SK-N-MC (cell line): ENCODE measurements around the gene PNPLA3.

ENCODE experiments used
- DNase-seq: peaks from one replicate; pipeline ENCODE4 v3.0.0-alpha.2; 2011; ENCODE audit warnings: low read depth, low spot score
- H3K27ac ChIP-seq: fragments of 200-600 bp; sonication (generic); 2 replicates; pipeline ENCODE4 v1.5.1; 2016; ENCODE audit warnings: mixed run types
- H3K36me3 ChIP-seq: fragments of 200-600 bp; sonication (generic); 2 replicates; pipeline ENCODE4 v1.6.1; 2017; ENCODE audit warnings: antibody characterized with exemption, low read length, mixed read lengths; ENCODE audit not compliant: insufficient read depth
- H3K4me3 ChIP-seq: fragments of 200-600 bp; sonication (generic); 2 replicates; pipeline ENCODE4 v1.5.1; 2016
- H3K9ac ChIP-seq: fragments of 200-600 bp; sonication (generic); 2 replicates; pipeline ENCODE4 v1.8.0; 2017; ENCODE audit warnings: mixed run types, mixed read lengths; ENCODE audit not compliant: insufficient read length
- H3K9me3 ChIP-seq: fragments of 200-600 bp; sonication (generic); 2 replicates; pipeline ENCODE4 v1.6.1; 2017; ENCODE audit warnings: low read depth, mild to moderate bottlenecking, antibody characterized with exemption, low read length, moderate library complexity, mixed read lengths
- EZH2 ChIP-seq: fragments of 200-600 bp; sonication (generic); IDR thresholded peaks from one replicate; pipeline ENCODE4 v1.6.1; 2017; ENCODE audit warnings: antibody characterized with exemption
- FOXP2 ChIP-seq: optimal IDR thresholded peaks from 2 replicates; pipeline ENCODE3; 2011; ENCODE audit warnings: mild to moderate bottlenecking, moderate library complexity; ENCODE audit not compliant: insufficient read depth; ENCODE audit errors: extremely low read length, control extremely low read depth
- POLR2AphosphoS5 ChIP-seq: IDR thresholded peaks from 2 replicates; pipeline ENCODE4 v1.6.1; 2012; ENCODE audit warnings: mild to moderate bottlenecking, low read depth, low read length, borderline replicate concordance

PNPLA3 gene

GRCh38 chr22:43888740-43889139 lies 34.9 kb upstream of the PNPLA3 start:
- Histone ChIP-seq H3K36me3 (no peaks in the 10 kb centered on the region), H3K9me3 (no peaks in the 10 kb centered on the region), H3K9ac (no peak overlapping the region), H3K4me3 (no peak overlapping the region), H3K27ac (no peak overlapping the region)
- TF ChIP-seq POLR2AphosphoS5 (no peak), EZH2 (no peak), FOXP2 (no peak)
- DNase-seq = no peak

GRCh38 chr22:43889201-43889859 lies 34.3 kb upstream of the PNPLA3 start:
- H3K9ac ChIP-seq = no peak overlapping the region
- H3K36me3 ChIP-seq = no peaks in the 10 kb centered on the region
- DNase-seq = no peak
- no peaks in the 10 kb centered on the region for H3K9me3 ChIP-seq
- H3K27ac ChIP-seq = no peak overlapping the region
- no peak overlapping the region for H3K4me3 ChIP-seq
- TF ChIP-seq EZH2 (no peak), FOXP2 (no peak), POLR2AphosphoS5 (no peak)

GRCh38 chr22:43889860-43890253 lies 33.7 kb upstream of the PNPLA3 start:
- TF ChIP-seq FOXP2 (no peak), POLR2AphosphoS5 (no peak), EZH2 (no peak)
- no peak overlapping the region for H3K27ac ChIP-seq
- no peak overlapping the region for H3K4me3 ChIP-seq
- H3K9ac ChIP-seq = no peak overlapping the region
- DNase-seq = no peak
- H3K9me3 ChIP-seq = no peaks in the 10 kb centered on the region
- no peaks in the 10 kb centered on the region for H3K36me3 ChIP-seq

DNA sequence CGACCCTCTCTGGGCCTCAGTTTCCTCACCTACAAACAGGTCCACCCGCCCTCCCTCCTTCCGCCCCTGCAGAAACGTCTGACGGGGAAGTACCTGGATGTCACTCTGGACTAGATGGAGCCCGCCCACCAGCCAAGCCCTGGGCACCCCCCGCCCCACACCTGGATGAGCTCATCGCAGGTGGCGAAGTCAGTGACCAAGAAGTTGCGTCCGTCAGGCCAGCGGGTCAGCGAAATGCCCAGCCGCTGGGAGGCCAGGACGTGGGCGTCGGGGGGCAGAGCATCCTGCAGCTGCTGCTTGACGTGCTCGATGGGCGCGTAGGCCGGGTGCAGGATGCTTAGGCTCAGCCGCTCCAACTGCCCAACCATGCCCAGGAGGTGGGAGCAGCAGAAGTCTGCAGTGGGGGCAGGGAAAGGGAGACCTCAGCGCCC lies 32.7 kb upstream of the PNPLA3 start:
- Histone ChIP-seq H3K27ac (no peak overlapping the region), H3K9me3 (no peaks in the 10 kb centered on the region), H3K4me3 (no peak overlapping the region), H3K36me3 (no peaks in the 10 kb centered on the region), H3K9ac (no peak overlapping the region)
- DNase-seq = no peak
- TF ChIP-seq POLR2AphosphoS5 (no peak), EZH2 (no peak), FOXP2 (no peak)

DNA sequence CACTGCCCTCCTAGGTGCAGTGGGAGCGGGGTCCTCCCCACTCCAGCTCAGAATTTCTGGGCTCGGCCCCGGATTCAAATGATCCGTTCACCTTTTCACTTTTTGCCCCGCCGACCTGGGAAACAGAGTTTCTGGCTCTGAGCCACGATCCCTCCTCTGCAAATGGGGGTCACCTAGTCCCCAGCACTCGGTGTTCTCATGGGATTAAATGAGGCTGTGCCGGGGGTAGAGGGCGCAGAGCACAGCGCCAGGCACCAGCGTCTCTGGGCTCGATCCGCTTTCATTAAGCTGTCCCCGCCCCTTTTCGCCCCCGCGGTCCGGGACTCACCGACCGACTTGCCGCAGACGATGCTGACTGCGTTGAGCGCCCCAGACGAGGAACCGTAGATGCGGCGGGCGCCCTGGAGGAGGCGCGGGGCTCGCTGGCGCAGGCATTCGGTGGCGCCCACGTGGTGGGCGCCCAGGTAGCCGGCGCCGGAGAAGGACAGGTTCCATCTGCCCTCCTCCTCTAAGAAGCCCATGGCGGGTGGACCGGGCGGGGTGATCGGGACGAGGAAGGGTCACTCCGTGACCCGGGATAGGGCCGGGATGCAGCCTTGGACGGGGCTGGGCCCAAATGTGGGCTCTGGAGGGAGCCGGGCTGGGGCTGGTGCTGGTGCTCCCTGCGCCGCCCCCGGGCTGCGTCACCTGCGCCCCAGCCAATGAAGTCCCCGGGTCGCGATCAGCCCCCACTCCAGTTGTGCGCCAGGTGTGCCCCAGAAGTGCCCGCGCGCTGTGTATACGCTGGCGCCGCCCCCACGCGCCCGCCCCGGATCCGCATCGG lies 32.0 kb upstream of the PNPLA3 start, which contains the start of gene PNPLA5:
Gene PNPLA5 (minus strand): TSS at position 654 of the 823 bp plus-strand sequence. CDS start 133 bp downstream, at position 521.
- no peak within 1 kb of the TSS for H3K9ac ChIP-seq
- no peaks in the 10 kb centered on the region for H3K36me3 ChIP-seq
- no peak within 1 kb of the TSS for H3K4me3 ChIP-seq
- no peak within 1 kb of the TSS for H3K27ac ChIP-seq
- no peak for DNase-seq
- no peaks in the 10 kb centered on the region for H3K9me3 ChIP-seq
- TF ChIP-seq POLR2AphosphoS5 = no peak
- no peak for TF ChIP-seq FOXP2
- no peak for TF ChIP-seq EZH2

DNA sequence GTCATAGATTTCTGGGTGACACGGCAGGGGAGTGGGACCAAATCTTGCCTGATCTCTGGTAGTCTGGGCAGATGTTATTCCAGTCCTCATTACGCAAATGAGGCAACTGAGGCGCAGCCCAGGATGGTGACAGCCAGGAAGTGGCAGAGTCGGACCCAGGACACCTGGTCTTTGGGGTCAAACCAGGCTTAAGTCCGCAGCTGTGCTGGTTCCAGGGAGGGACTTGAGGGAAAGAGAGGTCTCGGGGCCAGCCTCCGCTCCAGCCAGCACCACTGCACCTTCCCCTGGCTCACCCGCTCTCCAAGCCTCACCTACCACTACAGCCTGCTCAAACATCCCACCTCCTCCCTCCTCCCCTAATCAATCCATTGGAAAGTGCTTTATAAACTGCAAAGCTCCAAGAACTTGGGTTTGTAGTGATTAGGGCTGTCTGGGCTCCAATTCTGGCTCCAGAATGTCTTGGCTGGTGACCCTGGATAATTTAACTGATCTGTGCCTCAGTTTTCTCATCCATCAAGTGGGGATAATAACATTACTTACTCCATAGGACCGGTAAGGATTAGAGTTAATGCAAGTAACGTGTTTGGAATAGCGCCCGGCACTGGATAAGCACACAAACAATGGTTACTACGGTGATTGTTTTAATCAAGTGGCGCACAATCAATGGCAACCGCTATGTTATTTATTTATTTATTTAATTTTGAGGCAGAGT lies 31.3 kb upstream of the PNPLA3 start:
- Histone ChIP-seq H3K9ac (no peak overlapping the region), H3K36me3 (no peaks in the 10 kb centered on the region)
- no peak for DNase-seq

GRCh38 chr22:43893266-43893665 lies 30.3 kb upstream of the PNPLA3 start:
- Histone ChIP-seq H3K27ac (no peak overlapping the region), H3K4me3 (no peak overlapping the region), H3K9me3 (no peaks in the 10 kb centered on the region), H3K9ac (no peak overlapping the region), H3K36me3 (no peaks in the 10 kb centered on the region)
- no peak for DNase-seq
- TF ChIP-seq FOXP2 = no peak
- TF ChIP-seq POLR2AphosphoS5 = no peak
- no peak for TF ChIP-seq EZH2

More for the DNA sequence above, 31.3 kb upstream of the PNPLA3 start:
- TF ChIP-seq EZH2 (no peak), FOXP2 (no peak), POLR2AphosphoS5 (no peak)
- Histone ChIP-seq H3K9me3 (no peaks in the 10 kb centered on the region), H3K27ac (no peak overlapping the region), H3K4me3 (no peak overlapping the region)

DNA sequence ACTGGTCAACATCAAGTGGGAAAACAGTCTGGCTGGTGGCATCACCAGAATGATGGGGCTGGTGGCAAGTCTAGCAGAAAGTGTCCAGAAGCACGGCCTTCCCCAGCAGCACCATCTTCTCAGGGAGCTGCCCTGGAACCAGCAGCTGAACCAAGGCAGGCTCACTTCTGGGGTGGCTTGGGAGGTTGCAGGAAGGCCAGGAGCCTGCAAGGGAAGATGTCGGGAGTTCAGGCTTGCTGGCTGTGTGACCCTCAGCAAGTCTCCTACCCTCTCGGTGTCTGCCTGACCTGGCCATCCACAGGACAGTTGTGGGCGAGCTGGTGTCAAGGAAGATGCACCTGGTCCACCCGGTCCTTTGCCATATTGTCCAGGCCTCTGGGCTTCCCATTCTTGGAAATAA lies 29.5 kb upstream of the PNPLA3 start:
- H3K4me3 ChIP-seq = no peak overlapping the region
- no peak overlapping the region for H3K9ac ChIP-seq
- no peaks in the 10 kb centered on the region for H3K9me3 ChIP-seq
- TF ChIP-seq FOXP2 = no peak
- TF ChIP-seq POLR2AphosphoS5 = no peak
- no peak for TF ChIP-seq EZH2
- DNase-seq = no peak
- H3K36me3 ChIP-seq = no peaks in the 10 kb centered on the region
- no peak overlapping the region for H3K27ac ChIP-seq
